Brain microvascular endothelial cell (primary cell): ENCODE data around the gene TMEM242.

Source experiments
- DNase-seq: peaks from one replicate; pipeline ENCODE4 v3.0.0-alpha.2; 2020
- H3K27ac ChIP-seq: fragments of 250-450 bp; sonication (Bioruptor Pico); 2 replicates; pipeline ENCODE4 v1.5.1; 2020; ENCODE audit warnings: mild to moderate bottlenecking, moderate library complexity
- H3K27me3 ChIP-seq: fragments of 250-450 bp; sonication (Bioruptor Pico); replicated peaks from 2 replicates; pipeline ENCODE4 v1.5.1; 2020; ENCODE audit warnings: mild to moderate bottlenecking
- H3K36me3 ChIP-seq: fragments of 250-450 bp; sonication (Bioruptor Pico); replicated peaks from 2 replicates; pipeline ENCODE4 v1.5.1; 2020; ENCODE audit warnings: mild to moderate bottlenecking
- H3K4me3 ChIP-seq: 2 replicates; pipeline ENCODE4 v1.5.1; 2011; ENCODE audit warnings: low read depth, mild to moderate bottlenecking, control low read depth, low read length, moderate library complexity
- CTCF ChIP-seq: IDR thresholded peaks from 2 replicates; pipeline ENCODE4 v1.5.1; 2011; ENCODE audit warnings: low read depth, mild to moderate bottlenecking, moderate library complexity, low read length, control low read depth, inconsistent platforms; ENCODE audit errors: missing control alignments
- in situ Hi-C: cut with HindIII; loops from 2 replicates; pipeline ENCODE4 v1.10.0; 2017; ENCODE audit warnings: low sequenced_read_pairs, low pct_ligation_motif_present

The TMEM242 gene

GRCh38 chr6:157263146-157263545, 60.2 kb downstream of the TMEM242 start:
- no peak for TF ChIP-seq CTCF
- no peak for DNase-seq
- in situ Hi-C loops, result no loop called here
- Histone ChIP-seq H3K27ac (no peak overlapping the region), H3K27me3 (peaks cover under 1% of the 10 kb centered on the region), H3K4me3 (no peak overlapping the region), H3K36me3 (no peaks in the 10 kb centered on the region)

GRCh38 chr6:157261606-157262005, 61.7 kb downstream of the TMEM242 start:
- no peaks in the 10 kb centered on the region for H3K36me3 ChIP-seq

GRCh38 chr6:157260735-157261410, 62.4 kb downstream of the TMEM242 start:
- no peak for DNase-seq
- in situ Hi-C loops, result no loop called here

More at GRCh38 chr6:157261606-157262005, 61.7 kb downstream of the TMEM242 start:
- no peak for TF ChIP-seq CTCF
- in situ Hi-C loops, result no loop called here
- no peak for DNase-seq
- H3K27me3 ChIP-seq, result peaks cover 6% of the 10 kb centered on the region
- H3K27ac ChIP-seq, result no peak overlapping the region
- no peak overlapping the region for H3K4me3 ChIP-seq

GRCh38 chr6:157259443-157259842, 63.9 kb downstream of the TMEM242 start:
- in situ Hi-C loops, result no loop called here
- Histone ChIP-seq H3K36me3 (no peaks in the 10 kb centered on the region), H3K27ac (no peak overlapping the region), H3K27me3 (peaks cover 7% of the 10 kb centered on the region), H3K4me3 (no peak overlapping the region)
- DNase-seq, result no peak
- no peak for TF ChIP-seq CTCF

More at GRCh38 chr6:157260735-157261410, 62.4 kb downstream of the TMEM242 start:
- no peak overlapping the region for H3K27ac ChIP-seq
- H3K36me3 ChIP-seq, result no peaks in the 10 kb centered on the region
- no peak overlapping the region for H3K4me3 ChIP-seq
- TF ChIP-seq CTCF, result no peak
- H3K27me3 ChIP-seq, result peaks cover 7% of the 10 kb centered on the region

- in situ Hi-C loops, result no loop called here
- Histone ChIP-seq H3K27ac (no peak overlapping the region), H3K36me3 (no peaks in the 10 kb centered on the region), H3K4me3 (no peak overlapping the region), H3K27me3 (peaks cover 7% of the 10 kb centered on the region)
- TF ChIP-seq CTCF, result no peak
- no peak for DNase-seq
These were observed 64.4 kb downstream of the TMEM242 start for GRCh38 chr6:157258878-157259277.

- H3K27me3 ChIP-seq, result peaks cover 7% of the 10 kb centered on the region
These were observed 68.2 kb downstream of the TMEM242 start for GRCh38 chr6:157255079-157255478.

More at GRCh38 chr6:157255079-157255478, 68.2 kb downstream of the TMEM242 start:
- TF ChIP-seq CTCF, result no peak
- Histone ChIP-seq H3K36me3 (no peaks in the 10 kb centered on the region), H3K27ac (no peak overlapping the region), H3K4me3 (no peak overlapping the region)
- no peak for DNase-seq
- in situ Hi-C loops, result no loop called here
